Parathyroid adenoma (tissue), 2 donors: Measurements from ENCODE around the gene HLA-DPA1.

Source experiments
- H2AFZ ChIP-seq: fragments of 300-600 bp; sonication (generic); one replicate; pipeline ENCODE4 v1.7.0; 2017; ENCODE audit warnings: antibody characterized with exemption, mild to moderate bottlenecking
- H3K27ac ChIP-seq: fragments of 300-600 bp; sonication (generic); one replicate; pipeline ENCODE4 v1.7.0; 2017
- H3K27me3 ChIP-seq: fragments of 300-600 bp; sonication (generic); one replicate; pipeline ENCODE4 v1.7.0; 2017; ENCODE audit warnings: low read length; ENCODE audit not compliant: control insufficient read depth, insufficient read depth
- H3K36me3 ChIP-seq: fragments of 300-600 bp; sonication (generic); one replicate; pipeline ENCODE4 v1.7.0; 2017; ENCODE audit warnings: low read length; ENCODE audit not compliant: control insufficient read depth, insufficient read depth
- H3K4me1 ChIP-seq: fragments of 300-600 bp; sonication (generic); one replicate; pipeline ENCODE4 v1.7.0; 2017; ENCODE audit warnings: control low read depth
- H3K4me2 ChIP-seq: fragments of 300-600 bp; sonication (generic); one replicate; pipeline ENCODE4 v1.7.0; 2017; ENCODE audit warnings: low read length
- H3K4me3 ChIP-seq: fragments of 300-600 bp; sonication (generic); one replicate; pipeline ENCODE4 v1.7.0; 2017; ENCODE audit warnings: low read depth, low read length
- H3K79me2 ChIP-seq: fragments of 300-600 bp; sonication (generic); one replicate; pipeline ENCODE4 v1.7.0; 2017; ENCODE audit warnings: control low read depth
- H3K9ac ChIP-seq: fragments of 300-600 bp; sonication (generic); one replicate; pipeline ENCODE4 v1.7.0; 2017; ENCODE audit warnings: mild to moderate bottlenecking
- H3K9me3 ChIP-seq: fragments of 300-600 bp; sonication (generic); one replicate; pipeline ENCODE4 v1.7.0; 2017; ENCODE audit warnings: low read length; ENCODE audit not compliant: control insufficient read depth
- TF ChIP-seq, protein P1 (sequence below): fragments of 300-600 bp; sonication (generic); IDR thresholded peaks from one replicate; pipeline ENCODE4 v1.7.0; 2017; ENCODE audit warnings: antibody characterized with exemption, mild to moderate bottlenecking
- donor health status: primary hyperparathyroidism.

HLA-DPA1 gene

DNA sequence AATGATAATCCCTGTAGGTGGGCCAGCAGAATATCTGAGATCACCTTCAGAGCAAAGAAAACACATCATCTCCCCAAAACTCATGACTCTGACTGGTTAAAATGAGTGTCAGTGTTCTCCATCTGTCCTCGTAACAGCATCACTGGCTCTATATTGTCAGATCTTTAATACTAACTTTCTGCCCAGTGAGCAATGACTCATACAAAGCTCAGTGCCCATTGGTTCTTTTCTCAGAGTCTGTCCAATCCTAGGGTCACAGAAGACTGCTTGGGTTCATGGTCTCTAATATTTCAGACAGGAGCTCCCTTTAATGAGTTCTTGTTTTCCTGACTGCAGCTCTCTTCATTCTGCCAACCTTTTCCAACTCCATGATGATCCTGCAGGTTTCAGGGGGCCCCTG, 38.7 kb upstream of the HLA-DPA1 start:
- Histone ChIP-seq H3K4me3 (no peak overlapping the region), H3K27me3 (no peaks in the 10 kb centered on the region), H3K27ac (no peak overlapping the region)

GRCh38 chr6:33108307-33108706, 34.9 kb upstream of the HLA-DPA1 start:
- Histone ChIP-seq H3K9me3 (no peaks in the 10 kb centered on the region), H3K4me3 (no peak overlapping the region), H3K27me3 (no peaks in the 10 kb centered on the region), H3K4me2 (no peak overlapping the region), H3K79me2 (no peaks in the 10 kb centered on the region), H3K9ac (no peak overlapping the region), H2AFZ (no peak overlapping the region), H3K36me3 (no peaks in the 10 kb centered on the region), H3K4me1 (no peaks in the 10 kb centered on the region), H3K27ac (no peak overlapping the region)
- TF ChIP-seq, protein P1, sequence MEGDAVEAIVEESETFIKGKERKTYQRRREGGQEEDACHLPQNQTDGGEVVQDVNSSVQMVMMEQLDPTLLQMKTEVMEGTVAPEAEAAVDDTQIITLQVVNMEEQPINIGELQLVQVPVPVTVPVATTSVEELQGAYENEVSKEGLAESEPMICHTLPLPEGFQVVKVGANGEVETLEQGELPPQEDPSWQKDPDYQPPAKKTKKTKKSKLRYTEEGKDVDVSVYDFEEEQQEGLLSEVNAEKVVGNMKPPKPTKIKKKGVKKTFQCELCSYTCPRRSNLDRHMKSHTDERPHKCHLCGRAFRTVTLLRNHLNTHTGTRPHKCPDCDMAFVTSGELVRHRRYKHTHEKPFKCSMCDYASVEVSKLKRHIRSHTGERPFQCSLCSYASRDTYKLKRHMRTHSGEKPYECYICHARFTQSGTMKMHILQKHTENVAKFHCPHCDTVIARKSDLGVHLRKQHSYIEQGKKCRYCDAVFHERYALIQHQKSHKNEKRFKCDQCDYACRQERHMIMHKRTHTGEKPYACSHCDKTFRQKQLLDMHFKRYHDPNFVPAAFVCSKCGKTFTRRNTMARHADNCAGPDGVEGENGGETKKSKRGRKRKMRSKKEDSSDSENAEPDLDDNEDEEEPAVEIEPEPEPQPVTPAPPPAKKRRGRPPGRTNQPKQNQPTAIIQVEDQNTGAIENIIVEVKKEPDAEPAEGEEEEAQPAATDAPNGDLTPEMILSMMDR: no peak

More for the DNA sequence above, 38.7 kb upstream of the HLA-DPA1 start:
- Histone ChIP-seq H3K4me1 (peaks cover 3% of the 10 kb centered on the region), H3K79me2 (no peaks in the 10 kb centered on the region), H3K4me2 (no peak overlapping the region), H3K9me3 (no peaks in the 10 kb centered on the region), H3K9ac (no peak overlapping the region), H2AFZ (no peak overlapping the region), H3K36me3 (no peaks in the 10 kb centered on the region)
- TF ChIP-seq, protein P1: no peak

- Histone ChIP-seq H3K4me1 (no peaks in the 10 kb centered on the region), H3K27ac (no peak overlapping the region), H2AFZ (no peak overlapping the region), H3K79me2 (no peaks in the 10 kb centered on the region), H3K27me3 (no peaks in the 10 kb centered on the region), H3K9me3 (no peaks in the 10 kb centered on the region), H3K4me3 (no peak overlapping the region), H3K36me3 (no peaks in the 10 kb centered on the region), H3K4me2 (no peak overlapping the region), H3K9ac (no peak overlapping the region)
- TF ChIP-seq, protein P1: no peak
Observed at GRCh38 chr6:33107641-33108040, 34.2 kb upstream of the HLA-DPA1 start.

DNA sequence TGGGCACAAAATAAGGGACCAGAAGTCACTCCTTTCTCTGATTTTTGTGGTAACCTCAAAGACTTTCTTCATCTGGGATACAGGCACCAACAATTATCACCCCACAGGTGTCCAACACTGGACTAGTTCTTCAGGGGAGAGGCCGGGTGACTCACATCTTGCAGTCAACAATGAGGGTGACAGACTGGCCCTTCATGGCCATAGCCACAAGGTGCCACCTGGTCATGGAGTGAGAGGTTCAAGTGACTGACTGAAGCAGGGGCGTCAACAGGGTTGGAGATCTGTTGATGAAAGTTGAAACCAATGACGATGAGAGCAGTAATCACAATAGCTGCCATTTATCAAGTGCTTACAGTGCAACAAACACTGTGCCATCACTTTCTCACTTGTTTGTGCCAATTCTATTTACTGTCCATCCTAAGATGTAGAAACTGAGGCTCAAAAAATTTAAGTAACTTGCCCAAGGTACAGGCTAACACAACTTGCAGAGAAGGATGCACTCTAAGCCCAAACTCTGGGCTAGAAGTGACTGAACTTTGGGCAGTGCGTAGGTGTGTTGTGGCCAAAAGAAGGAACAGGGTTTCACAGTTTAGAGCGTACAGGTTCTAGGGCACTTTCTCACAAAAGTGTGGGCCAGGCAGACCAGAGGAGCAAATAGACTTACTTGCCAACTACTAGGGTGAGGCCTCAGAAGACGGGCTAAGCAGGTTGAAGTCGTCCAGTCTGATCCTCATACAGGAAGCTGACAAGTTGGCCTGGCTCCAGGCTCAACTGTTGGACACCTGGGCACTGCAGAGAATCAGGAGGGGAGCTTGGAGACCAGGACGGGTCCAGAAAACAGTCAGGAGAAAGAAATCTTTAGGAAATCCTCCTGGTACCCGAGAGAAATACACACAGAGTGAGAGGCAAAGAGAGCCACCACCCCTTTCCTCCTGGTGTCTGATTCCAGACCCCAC, 32.7 kb upstream of the HLA-DPA1 start:
- H3K27me3 ChIP-seq: no peaks in the 10 kb centered on the region
- TF ChIP-seq, protein P1: no peak
- no peaks in the 10 kb centered on the region for H3K9me3 ChIP-seq
- no peaks in the 10 kb centered on the region for H3K79me2 ChIP-seq
- H3K36me3 ChIP-seq: no peaks in the 10 kb centered on the region
- no peak overlapping the region for H3K4me3 ChIP-seq
- H2AFZ ChIP-seq: no peak overlapping the region
- no peak overlapping the region for H3K4me2 ChIP-seq
- no peaks in the 10 kb centered on the region for H3K4me1 ChIP-seq
- H3K9ac ChIP-seq: no peak overlapping the region
- no peak overlapping the region for H3K27ac ChIP-seq

DNA sequence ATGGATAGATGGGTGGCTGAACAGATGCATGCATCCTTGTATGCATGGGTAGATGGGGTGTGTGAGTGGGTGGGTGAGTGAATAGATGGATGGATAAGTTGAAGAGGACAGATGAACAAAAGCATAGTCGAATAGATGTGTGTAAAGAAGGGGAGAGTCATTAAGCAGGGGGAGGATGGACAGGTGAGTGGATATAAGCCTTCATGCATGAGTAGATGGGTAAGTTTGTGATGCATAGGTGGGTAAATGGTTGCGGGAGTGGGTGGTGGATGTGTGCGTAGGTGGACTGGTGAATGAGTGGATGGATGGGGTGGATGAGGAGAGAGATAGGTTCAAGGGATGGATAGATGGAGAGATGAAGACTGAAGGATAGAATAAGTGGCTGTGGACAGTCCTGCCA, 31.9 kb upstream of the HLA-DPA1 start:
- Histone ChIP-seq H3K4me2 (no peak overlapping the region), H3K79me2 (no peaks in the 10 kb centered on the region), H3K9me3 (no peaks in the 10 kb centered on the region), H3K4me3 (no peak overlapping the region), H2AFZ (no peak overlapping the region), H3K36me3 (no peaks in the 10 kb centered on the region), H3K4me1 (no peaks in the 10 kb centered on the region), H3K9ac (no peak overlapping the region), H3K27ac (no peak overlapping the region), H3K27me3 (no peaks in the 10 kb centered on the region)
- TF ChIP-seq, protein P1: no peak
